HG03575 (cell line): ENCODE data around the gene ATP1B1.

Experiments used
- ATAC-seq: cut with Tn5 transposase; IDR thresholded peaks from one replicate; pipeline ENCODE4 v1.9.1; 2021; ENCODE audit not compliant: unreplicated experiment, insufficient number of reproducible peaks, low FRiP score; ENCODE audit errors: extremely low read depth

The ATP1B1 gene

DNA sequence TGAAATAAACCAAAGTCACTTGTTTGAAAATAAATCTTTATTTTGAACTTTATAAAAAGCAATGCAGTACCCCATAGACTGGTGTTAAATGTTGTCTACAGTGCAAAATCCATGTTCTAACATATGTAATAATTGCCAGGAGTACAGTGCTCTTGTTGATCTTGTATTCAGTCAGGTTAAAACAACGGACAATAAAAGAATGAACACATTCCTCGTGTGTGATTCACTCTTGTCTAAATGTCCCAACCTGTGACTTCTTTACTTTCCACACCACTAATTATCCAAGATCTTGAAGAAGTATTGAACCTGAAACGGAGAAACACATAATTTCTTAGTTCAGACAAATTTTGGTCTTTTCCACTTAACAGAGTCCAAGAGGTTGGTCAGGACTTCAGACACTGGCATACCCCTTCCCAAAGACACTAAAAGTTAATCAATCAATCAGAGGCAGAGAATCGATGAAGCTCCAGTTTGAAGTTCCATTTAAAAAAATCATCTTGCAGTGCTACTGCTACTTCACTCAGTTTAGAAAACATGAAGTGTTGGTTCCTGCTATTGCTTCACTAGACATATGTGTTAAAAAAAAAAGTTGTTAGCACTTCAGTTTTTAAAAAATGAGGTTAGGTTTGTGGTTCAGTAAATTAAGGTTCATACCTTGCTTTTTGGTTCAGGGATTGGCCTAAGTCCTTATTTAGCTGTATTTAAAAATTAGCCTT is 26.2 kb downstream of the ATP1B1 start:
- no peak for ATAC-seq

DNA sequence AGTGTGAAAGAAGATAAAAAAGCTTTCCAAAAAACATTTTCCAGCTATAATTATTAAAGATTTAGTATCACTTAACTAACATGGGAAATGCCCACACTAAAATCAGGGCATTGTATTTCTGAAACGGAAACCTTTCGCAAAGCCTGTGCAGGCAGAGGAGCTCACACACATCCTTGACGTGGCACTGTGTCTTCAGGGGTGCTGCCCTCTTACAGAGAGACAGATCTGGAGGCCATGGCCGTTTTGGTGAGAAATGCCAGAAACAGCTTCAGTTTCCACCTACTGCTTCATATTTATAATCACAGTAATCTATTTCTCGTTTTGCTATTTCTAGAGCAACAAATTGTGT is 26.7 kb downstream of the ATP1B1 start:
- ATAC-seq: no peak

DNA sequence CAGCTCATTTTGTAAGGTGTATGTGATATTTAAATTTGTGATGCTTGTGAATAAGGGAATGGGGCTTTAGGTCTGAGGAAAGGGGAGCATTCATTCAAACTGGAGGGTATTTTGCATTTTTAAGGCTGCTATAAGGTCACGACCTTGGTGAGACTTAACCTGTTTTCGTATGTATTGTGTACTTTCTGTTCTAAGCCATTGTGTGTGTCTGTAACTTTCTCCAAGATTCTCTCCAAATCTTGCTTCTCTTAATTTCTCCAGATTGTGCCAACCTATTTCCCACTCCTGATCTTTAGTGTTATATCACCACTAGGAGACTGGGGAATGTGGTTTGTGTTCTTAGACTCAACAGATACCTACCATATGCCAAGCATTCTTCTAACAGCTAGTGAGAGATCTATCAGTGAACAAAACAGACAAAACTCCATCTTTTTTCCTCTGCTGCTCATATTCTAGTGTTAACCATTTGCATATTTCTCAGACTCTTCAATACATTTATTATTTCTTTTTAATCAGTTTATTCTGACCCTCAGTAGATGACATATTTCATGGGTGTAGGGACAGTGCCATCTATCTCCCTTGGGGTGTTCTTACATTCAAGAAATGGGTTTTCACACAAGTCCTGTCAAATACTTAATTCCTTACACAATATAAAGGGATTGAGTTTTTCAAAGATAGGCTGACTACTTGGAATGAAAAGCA is 27.5 kb downstream of the ATP1B1 start:
- no peak for ATAC-seq

GRCh38 chr1:169137357-169137756 is 30.9 kb downstream of the ATP1B1 start:
- no peak for ATAC-seq

GRCh38 chr1:169138866-169139670 is 32.6 kb downstream of the ATP1B1 start:
- peak; percentile 90 for ATAC-seq

DNA sequence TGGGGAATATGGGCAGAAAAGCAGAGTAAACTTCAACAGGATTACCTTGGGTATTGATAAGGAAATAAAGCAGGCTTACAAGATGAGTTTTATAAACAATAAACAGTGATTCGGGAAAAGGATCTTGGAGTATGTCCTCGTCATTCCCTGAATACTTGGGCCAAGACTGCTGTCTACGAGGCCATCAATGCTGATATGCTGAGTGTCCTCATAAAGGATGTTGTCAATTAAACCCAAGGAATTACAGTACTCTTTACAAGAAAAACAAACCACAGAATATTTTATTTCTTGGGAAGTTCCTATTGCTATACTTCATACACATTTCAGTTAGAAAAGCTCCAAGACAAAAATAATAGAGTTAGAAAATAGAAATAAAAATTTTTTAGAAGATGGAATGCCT is 34.9 kb downstream of the ATP1B1 start:
- ATAC-seq: no peak

DNA sequence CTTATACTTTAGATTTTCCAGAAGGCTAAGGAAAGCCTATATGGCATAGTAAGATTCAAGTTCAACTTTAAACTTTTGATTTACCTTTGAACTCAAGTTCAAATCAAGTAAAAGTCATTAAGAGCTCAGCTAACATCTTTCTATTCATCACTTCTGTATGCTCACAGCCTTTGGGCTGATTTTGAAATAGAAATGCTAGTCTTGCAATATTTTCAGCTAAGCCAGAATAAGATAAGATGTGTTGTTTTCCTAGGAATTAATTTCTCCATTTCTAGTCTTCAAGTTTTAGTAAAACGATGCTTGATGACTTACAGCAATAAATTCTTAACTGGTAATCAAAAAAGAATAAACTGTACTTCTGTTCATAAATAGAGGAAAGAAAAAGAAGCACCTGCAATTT is 35.6 kb downstream of the ATP1B1 start:
- no peak for ATAC-seq

GRCh38 chr1:169143346-169143745 is 36.9 kb downstream of the ATP1B1 start:
- no peak for ATAC-seq

DNA sequence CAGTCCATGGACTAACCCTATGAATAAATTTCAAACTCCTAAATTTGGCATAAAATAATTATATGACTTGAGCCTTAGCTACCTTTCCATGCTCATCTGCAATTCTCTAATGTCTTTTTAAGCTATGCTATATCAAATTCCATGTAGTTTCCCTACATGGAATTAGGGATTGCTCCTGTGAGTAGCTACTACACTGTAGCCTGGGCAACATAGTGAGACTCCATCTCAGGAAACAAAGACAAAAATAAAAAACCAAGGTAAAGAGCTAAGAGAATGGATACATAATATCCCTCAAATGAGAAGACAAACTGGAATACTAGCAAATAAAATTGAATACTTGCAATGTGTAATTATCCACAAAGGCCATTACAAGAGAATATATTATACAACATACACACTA is 37.5 kb downstream of the ATP1B1 start:
- ATAC-seq: no peak

GRCh38 chr1:169144941-169145626 is 38.6 kb downstream of the ATP1B1 start:
- ATAC-seq: no peak

GRCh38 chr1:169146576-169147214 is 40.2 kb downstream of the ATP1B1 start:
- no peak for ATAC-seq

DNA sequence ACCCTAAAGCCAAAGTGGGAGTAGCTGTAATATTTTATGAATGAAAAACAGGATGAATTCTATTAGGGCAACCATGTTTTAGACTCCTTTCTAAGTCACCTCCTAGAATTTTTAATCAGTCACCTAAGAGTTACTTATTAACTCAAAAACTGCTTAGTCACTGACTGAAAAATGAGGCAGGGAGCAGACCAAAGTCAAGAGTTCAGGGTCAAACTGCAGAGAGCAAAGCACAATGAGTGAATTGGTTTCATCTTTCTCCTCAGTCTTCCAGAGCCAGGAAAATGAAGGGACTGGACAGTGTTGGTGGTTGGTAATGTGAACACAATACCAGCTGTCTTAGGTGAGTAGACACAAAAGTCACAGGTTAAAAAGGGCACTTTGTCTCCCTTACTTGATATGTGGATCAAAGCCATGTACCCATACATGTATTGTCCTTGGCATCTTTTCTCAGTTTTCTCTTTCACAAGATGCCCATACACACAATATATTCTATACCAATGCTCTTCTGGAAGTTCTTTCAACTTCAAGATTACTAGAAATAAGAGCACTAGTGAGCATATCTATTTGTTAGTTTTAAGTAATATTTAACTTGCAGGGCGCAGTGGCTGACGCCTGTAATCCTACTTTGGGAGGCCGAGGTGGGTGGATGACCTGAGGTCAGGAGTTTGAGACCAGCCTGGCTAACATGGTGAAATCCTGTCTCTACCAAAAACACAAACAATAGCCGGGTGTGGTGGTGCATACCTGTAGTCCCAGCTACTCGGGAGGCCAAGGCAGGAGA is 42.2 kb downstream of the ATP1B1 start:
- no peak for ATAC-seq

- ATAC-seq: no peak
Measured at GRCh38 chr1:169149555-169150286, 43.2 kb downstream of the ATP1B1 start.

GRCh38 chr1:169150641-169151337 is 44.3 kb downstream of the ATP1B1 start:
- no peak for ATAC-seq

- ATAC-seq: no peak
Measured at GRCh38 chr1:169151338-169151837, 44.9 kb downstream of the ATP1B1 start.

GRCh38 chr1:169155675-169156074 is 49.2 kb downstream of the ATP1B1 start:
- no peak for ATAC-seq

GRCh38 chr1:169156580-169156979 is 50.1 kb downstream of the ATP1B1 start:
- ATAC-seq: no peak
